Liver (tissue), 9 donors: ENCODE results near the gene PSMD12. TPM values are rescaled to one million over a fixed set of nuclear protein-coding genes. Genes with fewer than 3 reads are reported as not detected.

Source experiments
- DNase-seq: peaks from one replicate; pipeline ENCODE4 v3.0.0-alpha.2; 2017; ENCODE audit warnings: low spot score
- H3K27ac ChIP-seq, 2 donors: one replicate each; pipeline ENCODE4 v1.7.0; 2013; ENCODE audit warnings: inconsistent platforms in 2 of 2, low read length in 2 of 2, control low read depth in 1 of 2, low read depth in 1 of 2, mild to moderate bottlenecking in 1 of 2
- H3K27me3 ChIP-seq, 4 donors: one replicate each; pipeline versions ENCODE4 v1.6.1 to v1.7.0; 2013; ENCODE audit warnings: low read length in 3 of 4, inconsistent platforms in 1 of 4, mild to moderate bottlenecking in 1 of 4, moderate library complexity in 1 of 4; ENCODE audit not compliant: control insufficient read depth in 4 of 4, insufficient read depth in 4 of 4
- H3K36me3 ChIP-seq, 4 donors: one replicate each; pipeline versions ENCODE4 v1.6.1 to v1.7.0; 2013; ENCODE audit warnings: low read length in 3 of 4, mild to moderate bottlenecking in 3 of 4, low read depth in 1 of 4, moderate library complexity in 1 of 4; ENCODE audit not compliant: control insufficient read depth in 4 of 4, insufficient read depth in 3 of 4
- H3K4me1 ChIP-seq, 4 donors: one replicate each; pipeline versions ENCODE4 v1.6.1 to v1.7.0; 2013; ENCODE audit warnings: low read length in 3 of 4, mild to moderate bottlenecking in 3 of 4, moderate library complexity in 1 of 4; ENCODE audit not compliant: control insufficient read depth in 4 of 4, insufficient read depth in 4 of 4
- H3K4me3 ChIP-seq, 3 donors: one replicate each; pipeline versions ENCODE4 v1.6.1 to v1.7.0; 2013; ENCODE audit warnings: low read length in 3 of 3, control low read depth in 1 of 3, low read depth in 1 of 3, mild to moderate bottlenecking in 1 of 3
- H3K9ac ChIP-seq, 2 donors: one replicate each; pipeline ENCODE4 v1.7.0; 2013; ENCODE audit warnings: low read length in 2 of 2, mild to moderate bottlenecking in 2 of 2, moderate library complexity in 2 of 2, control low read depth in 1 of 2, low read depth in 1 of 2
- H3K9me3 ChIP-seq, 4 donors: one replicate each; pipeline versions ENCODE4 v1.6.1 to v1.7.0; 2013; ENCODE audit warnings: low read length in 3 of 4; ENCODE audit not compliant: control insufficient read depth in 4 of 4
- FOXA1 ChIP-seq: IDR thresholded peaks from 2 replicates; pipeline ENCODE4 v1.6.1; 2016; ENCODE audit warnings: antibody characterized with exemption
- HNF4A ChIP-seq, 2 donors: conservative IDR thresholded peaks; 2 replicates each; pipeline ENCODE4 v1.6.1; 2016; ENCODE audit warnings: antibody characterized with exemption in 2 of 2, mild to moderate bottlenecking in 2 of 2
- MAX ChIP-seq: IDR thresholded peaks from 2 replicates; pipeline ENCODE4 v1.6.1; 2016; ENCODE audit warnings: antibody characterized with exemption
- NR2F2 ChIP-seq: IDR thresholded peaks from 2 replicates; pipeline ENCODE4 v1.6.1; 2016; ENCODE audit warnings: antibody characterized with exemption
- RAD21 ChIP-seq, 2 donors: IDR thresholded peaks; 2 replicates each; pipeline ENCODE4 v1.6.1; 2016; ENCODE audit warnings: antibody characterized with exemption in 2 of 2, mild to moderate bottlenecking in 2 of 2
- REST ChIP-seq: IDR thresholded peaks from 2 replicates; pipeline ENCODE4 v1.6.1; 2016; ENCODE audit warnings: antibody characterized with exemption, mild to moderate bottlenecking
- SP1 ChIP-seq: IDR thresholded peaks from 2 replicates; pipeline ENCODE4 v1.6.1; 2018; ENCODE audit warnings: antibody characterized with exemption, mild to moderate bottlenecking
- YY1 ChIP-seq: IDR thresholded peaks from 2 replicates; pipeline ENCODE4 v1.6.1; 2016; ENCODE audit warnings: antibody characterized with exemption, mild to moderate bottlenecking
- ZBTB33 ChIP-seq: IDR thresholded peaks from 2 replicates; pipeline ENCODE4 v1.6.1; 2016; ENCODE audit warnings: antibody characterized with exemption
- WGBS: extraction: QIAGEN DNeasy Blood & Tissue Kit; methylation state at CpG from one replicate; pipeline ENCODE4 v1.1.7; 2013; 5-methylcytosine and 5-hydroxymethylcytosine counted together
- polyA plus RNA-seq, 2 donors: library from polyadenylated mRNA; stranded (reverse) in 1 of 2; unstranded in 1 of 2; fragments of 200-250 nt in 1 of 2; fragments of >200 nt in 1 of 2; fragmentation: Nextera tagmentation in 1 of 2; extraction: Ambion mirVana in 1 of 2; gene quantifications; one replicate each; pipeline versions ENCODE4 v1.2.1 to v1.2.3, GENCODE V29; 2013 to 2015
- total RNA-seq, 2 donors: library from RNA; depleted of rRNA; stranded (reverse); fragments of >200 nt; gene quantifications; one replicate each; pipeline ENCODE4 v1.2.3, GENCODE V29; 2014
- donor health status: healthy.
- donor health status: healthy.
- donor health status: healthy.
- donor health status: healthy.
- donor health status: healthy.

Gene PSMD12
- total and polyA plus RNA-seq, 4 donors: 17.3 to 34.0 (median 25.7) TPM

DNA sequence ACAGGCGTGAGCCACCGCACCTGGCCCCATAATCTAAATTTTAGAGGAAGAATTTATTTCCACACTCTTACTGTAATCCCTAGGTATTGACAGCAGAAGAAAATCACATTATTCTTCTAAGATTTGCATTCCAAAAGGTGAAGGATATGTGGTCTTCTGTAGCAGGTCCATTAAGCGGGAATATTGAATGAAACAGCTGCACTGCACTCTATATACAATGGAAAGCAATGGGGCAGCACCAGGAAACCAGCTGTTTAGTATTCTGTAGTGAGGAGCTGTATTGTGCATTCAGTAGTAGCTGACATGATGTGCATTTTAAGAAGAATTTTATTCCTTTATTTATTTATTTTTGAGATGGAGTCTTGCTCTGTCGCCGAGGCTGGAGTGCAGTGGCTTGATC, 49.6 kb downstream of the PSMD12 start (continued):
- TF ChIP-seq REST: no peak

- Histone ChIP-seq H3K27ac (no peak overlapping the region), H3K4me1 (no peaks in the 10 kb centered on the region), H3K4me3 (no peak overlapping the region), H3K27me3 (no peaks in the 10 kb centered on the region), H3K36me3 (no peaks in the 10 kb centered on the region), H3K9me3 (no peaks in the 10 kb centered on the region), H3K9ac (no peak overlapping the region)
- TF ChIP-seq NR2F2 (no peak), YY1 (no peak), ZBTB33 (no peak), RAD21 (IDR thresholded peaks at IDR 0.05) (no peak), HNF4A (conservative IDR thresholded peaks at IDR 0.05) (no peak), REST (no peak), FOXA1 (no peak), MAX (no peak)
- no peak for DNase-seq
These were observed 50.5 kb downstream of the PSMD12 start for GRCh38 chr17:67315865-67316264.

- Histone ChIP-seq H3K4me3 (no peak overlapping the region), H3K9me3 (no peaks in the 10 kb centered on the region), H3K36me3 (no peaks in the 10 kb centered on the region), H3K9ac (no peak overlapping the region), H3K4me1 (no peaks in the 10 kb centered on the region), H3K27me3 (no peaks in the 10 kb centered on the region), H3K27ac (no peak overlapping the region)
- WGBS: 79% methylated on average over 6 of the region's 6 CpGs
- no peak for DNase-seq
- peak in 1 of 2 donors; percentile 15 for TF ChIP-seq RAD21 (IDR thresholded peaks at IDR 0.05)
- no peak for TF ChIP-seq SP1
These were observed 54.1 kb downstream of the PSMD12 start for GRCh38 chr17:67312265-67312664.
